ENCODE results near the gene REEP3.

REEP3 gene

DNA sequence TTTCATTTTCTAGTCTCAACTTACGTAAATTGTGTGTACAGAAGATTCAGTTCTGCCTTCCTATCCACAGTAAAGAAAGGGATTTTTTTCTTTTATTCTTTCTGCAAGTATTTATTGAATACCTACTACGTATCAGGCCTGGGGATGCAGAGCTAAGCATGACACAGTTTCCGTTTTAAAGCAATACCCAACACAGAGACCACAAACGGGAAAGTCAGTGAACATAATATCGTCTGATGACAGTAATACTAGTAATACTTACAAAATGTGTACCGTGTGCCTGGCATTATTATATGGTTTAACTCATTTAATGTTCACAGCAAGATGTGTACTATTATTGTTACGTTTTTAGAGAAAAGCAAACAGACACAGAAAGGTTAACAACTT lies 22.4 kb downstream of the REEP3 start:
- no peak for DNase-seq
- Histone ChIP-seq H3K4ac (ENCODE audit: low read depth, low read length) (no peak overlapping the region), H3K4me2 (ENCODE audit: low read length) (no peak overlapping the region), H2AK5ac (ENCODE audit: low read length) (no peak overlapping the region), H3K79me1 (ENCODE audit: low read length) (peaks cover 11% of the 10 kb centered on the region), H4K8ac (ENCODE audit: low read depth, low read length) (no peak overlapping the region), H3K18ac (ENCODE audit: low read length) (no peak overlapping the region), H3K4me1 (ENCODE audit: control insufficient read depth, low read depth, low read length) (no peaks in the 10 kb centered on the region), H3K36me3 (ENCODE audit: control insufficient read depth, insufficient read depth, low read length) (no peaks in the 10 kb centered on the region), H2BK15ac (replicated peaks; ENCODE audit: low read depth) (no peak overlapping the region), H3K9ac (ENCODE audit: low read length) (no peak overlapping the region), H2BK5ac (ENCODE audit: low read length) (no peak overlapping the region), H4K5ac (ENCODE audit: low read length) (no peak overlapping the region), H3K56ac (ENCODE audit: low read length) (no peak overlapping the region), H2BK120ac (ENCODE audit: low read depth, low read length) (no peak overlapping the region), H3K27me3 (ENCODE audit: insufficient read depth, low read length, poor library complexity) (no peaks in the 10 kb centered on the region), H3K4me3 (ENCODE audit: low read length) (no peak overlapping the region), H3K79me2 (ENCODE audit: control insufficient read depth, insufficient read depth, low read length) (peaks cover 7% of the 10 kb centered on the region), H3K27ac (ENCODE audit: low read depth, low read length) (no peak overlapping the region), H3K23ac (ENCODE audit: low read length) (no peak overlapping the region)
- WGBS (ENCODE audit: extremely low coverage, insufficient coverage, low lambda C conversion rate): no CpG with 5 or more reads among the region's 7 CpGs

GRCh38 chr10:63544418-63544817 lies 23.2 kb downstream of the REEP3 start:
- H3K79me1 ChIP-seq (ENCODE audit: low read length): peaks cover 11% of the 10 kb centered on the region
- H4K8ac ChIP-seq (ENCODE audit: low read depth, low read length): no peak overlapping the region
- no peaks in the 10 kb centered on the region for H3K36me3 ChIP-seq (ENCODE audit: control insufficient read depth, insufficient read depth, low read length)
- 100% methylated on average over 1 of the region's 1 CpG for WGBS (ENCODE audit: extremely low coverage, insufficient coverage, low lambda C conversion rate)
- H3K27ac ChIP-seq (ENCODE audit: low read depth, low read length): no peak overlapping the region
- no peak for DNase-seq
- H3K79me2 ChIP-seq (ENCODE audit: control insufficient read depth, insufficient read depth, low read length): peaks cover 5% of the 10 kb centered on the region
- H3K23ac ChIP-seq (ENCODE audit: low read length): no peak overlapping the region
- H3K4me3 ChIP-seq (ENCODE audit: low read length): no peak overlapping the region
- no peak overlapping the region for H3K9ac ChIP-seq (ENCODE audit: low read length)
- H3K4ac ChIP-seq (ENCODE audit: low read depth, low read length): no peak overlapping the region
- no peak overlapping the region for H4K5ac ChIP-seq (ENCODE audit: low read length)
- no peak overlapping the region for H2AK5ac ChIP-seq (ENCODE audit: low read length)
- H3K56ac ChIP-seq (ENCODE audit: low read length): no peak overlapping the region
- no peaks in the 10 kb centered on the region for H3K27me3 ChIP-seq (ENCODE audit: insufficient read depth, low read length, poor library complexity)
- no peak overlapping the region for H2BK15ac ChIP-seq (replicated peaks; ENCODE audit: low read depth)
- no peak overlapping the region for H2BK120ac ChIP-seq (ENCODE audit: low read depth, low read length)
- H2BK5ac ChIP-seq (ENCODE audit: low read length): no peak overlapping the region
- H3K4me2 ChIP-seq (ENCODE audit: low read length): no peak overlapping the region
- no peaks in the 10 kb centered on the region for H3K4me1 ChIP-seq (ENCODE audit: control insufficient read depth, low read depth, low read length)
- H3K18ac ChIP-seq (ENCODE audit: low read length): no peak overlapping the region

GRCh38 chr10:63547628-63548360 lies 26.6 kb downstream of the REEP3 start:
- H2BK120ac ChIP-seq (ENCODE audit: low read depth, low read length): no peak overlapping the region
- no peak overlapping the region for H4K5ac ChIP-seq (ENCODE audit: low read length)
- DNase-seq: no peak
- H3K79me2 ChIP-seq (ENCODE audit: control insufficient read depth, insufficient read depth, low read length): peaks cover 7% of the 10 kb centered on the region
- H2AK5ac ChIP-seq (ENCODE audit: low read length): no peak overlapping the region
- H2BK15ac ChIP-seq (replicated peaks; ENCODE audit: low read depth): no peak overlapping the region
- no peaks in the 10 kb centered on the region for H3K4me1 ChIP-seq (ENCODE audit: control insufficient read depth, low read depth, low read length)
- H3K18ac ChIP-seq (ENCODE audit: low read length): no peak overlapping the region
- H2BK5ac ChIP-seq (ENCODE audit: low read length): no peak overlapping the region
- no peak overlapping the region for H3K9ac ChIP-seq (ENCODE audit: low read length)
- no peak overlapping the region for H4K8ac ChIP-seq (ENCODE audit: low read depth, low read length)
- no peak overlapping the region for H3K4me3 ChIP-seq (ENCODE audit: low read length)
- no peak overlapping the region for H3K4me2 ChIP-seq (ENCODE audit: low read length)
- no peak overlapping the region for H3K27ac ChIP-seq (ENCODE audit: low read depth, low read length)
- H3K4ac ChIP-seq (ENCODE audit: low read depth, low read length): no peak overlapping the region
- no peak overlapping the region for H3K56ac ChIP-seq (ENCODE audit: low read length)
- H3K36me3 ChIP-seq (ENCODE audit: control insufficient read depth, insufficient read depth, low read length): no peaks in the 10 kb centered on the region
- peaks cover 15% of the 10 kb centered on the region for H3K79me1 ChIP-seq (ENCODE audit: low read length)
- WGBS (ENCODE audit: extremely low coverage, insufficient coverage, low lambda C conversion rate): no CpG with 5 or more reads among the region's 2 CpGs
- H3K27me3 ChIP-seq (ENCODE audit: insufficient read depth, low read length, poor library complexity): no peaks in the 10 kb centered on the region
- no peak overlapping the region for H3K23ac ChIP-seq (ENCODE audit: low read length)

- Histone ChIP-seq H3K56ac (ENCODE audit: low read length) (no peak overlapping the region), H3K36me3 (ENCODE audit: control insufficient read depth, insufficient read depth, low read length) (no peaks in the 10 kb centered on the region), H2BK5ac (ENCODE audit: low read length) (no peak overlapping the region), H4K8ac (ENCODE audit: low read depth, low read length) (no peak overlapping the region), H3K79me2 (ENCODE audit: control insufficient read depth, insufficient read depth, low read length) (peaks cover 11% of the 10 kb centered on the region), H2BK15ac (replicated peaks; ENCODE audit: low read depth) (no peak overlapping the region), H2AK5ac (ENCODE audit: low read length) (no peak overlapping the region), H2BK120ac (ENCODE audit: low read depth, low read length) (no peak overlapping the region), H4K5ac (ENCODE audit: low read length) (no peak overlapping the region), H3K4me3 (ENCODE audit: low read length) (no peak overlapping the region), H3K27ac (ENCODE audit: low read depth, low read length) (no peak overlapping the region), H3K4me2 (ENCODE audit: low read length) (no peak overlapping the region), H3K9ac (ENCODE audit: low read length) (no peak overlapping the region), H3K18ac (ENCODE audit: low read length) (no peak overlapping the region), H3K79me1 (ENCODE audit: low read length) (peaks cover 13% of the 10 kb centered on the region), H3K23ac (ENCODE audit: low read length) (no peak overlapping the region), H3K27me3 (ENCODE audit: insufficient read depth, low read length, poor library complexity) (no peaks in the 10 kb centered on the region), H3K4ac (ENCODE audit: low read depth, low read length) (no peak overlapping the region), H3K4me1 (ENCODE audit: control insufficient read depth, low read depth, low read length) (no peaks in the 10 kb centered on the region)
- no peak for DNase-seq
Measured at GRCh38 chr10:63548860-63549259, 27.7 kb downstream of the REEP3 start.

GRCh38 chr10:63549810-63550209 lies 28.6 kb downstream of the REEP3 start:
- no peak overlapping the region for H3K18ac ChIP-seq (ENCODE audit: low read length)
- no CpG with 5 or more reads among the region's 3 CpGs for WGBS (ENCODE audit: extremely low coverage, insufficient coverage, low lambda C conversion rate)
- no peak overlapping the region for H3K4me2 ChIP-seq (ENCODE audit: low read length)
- peaks cover 16% of the 10 kb centered on the region for H3K79me1 ChIP-seq (ENCODE audit: low read length)
- no peak overlapping the region for H2BK5ac ChIP-seq (ENCODE audit: low read length)
- H3K27ac ChIP-seq (ENCODE audit: low read depth, low read length): no peak overlapping the region
- no peak overlapping the region for H3K4ac ChIP-seq (ENCODE audit: low read depth, low read length)
- H2AK5ac ChIP-seq (ENCODE audit: low read length): no peak overlapping the region
- DNase-seq: no peak
- H3K79me2 ChIP-seq (ENCODE audit: control insufficient read depth, insufficient read depth, low read length): peaks cover 13% of the 10 kb centered on the region
- no peak overlapping the region for H2BK15ac ChIP-seq (replicated peaks; ENCODE audit: low read depth)
- no peak overlapping the region for H3K9ac ChIP-seq (ENCODE audit: low read length)
- no peaks in the 10 kb centered on the region for H3K4me1 ChIP-seq (ENCODE audit: control insufficient read depth, low read depth, low read length)
- no peaks in the 10 kb centered on the region for H3K36me3 ChIP-seq (ENCODE audit: control insufficient read depth, insufficient read depth, low read length)
- H3K23ac ChIP-seq (ENCODE audit: low read length): no peak overlapping the region
- H4K8ac ChIP-seq (ENCODE audit: low read depth, low read length): no peak overlapping the region
- H2BK120ac ChIP-seq (ENCODE audit: low read depth, low read length): no peak overlapping the region
- H3K4me3 ChIP-seq (ENCODE audit: low read length): no peak overlapping the region
- no peaks in the 10 kb centered on the region for H3K27me3 ChIP-seq (ENCODE audit: insufficient read depth, low read length, poor library complexity)
- H3K56ac ChIP-seq (ENCODE audit: low read length): no peak overlapping the region
- no peak overlapping the region for H4K5ac ChIP-seq (ENCODE audit: low read length)

DNA sequence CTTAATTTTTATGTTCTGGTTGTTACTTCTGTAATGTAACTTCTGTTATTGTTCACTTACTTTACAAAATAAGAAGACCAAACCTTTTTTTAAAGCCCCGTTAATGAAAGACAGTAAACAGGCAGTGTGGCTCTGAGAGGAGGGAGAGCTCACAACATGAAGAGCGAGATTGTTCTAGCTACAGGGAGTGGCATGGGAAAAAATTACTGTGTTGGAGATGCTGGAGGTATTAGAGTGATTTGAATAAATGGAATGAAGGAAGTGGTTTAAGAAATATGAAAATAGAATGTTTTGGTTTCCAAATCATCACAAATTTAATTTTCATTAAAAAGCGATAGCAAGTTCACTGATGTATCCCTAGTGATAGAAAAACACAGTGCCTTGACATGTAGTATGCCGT lies 31.8 kb downstream of the REEP3 start:
- H3K23ac ChIP-seq (ENCODE audit: low read length): no peak overlapping the region
- no CpG with 5 or more reads among the region's 4 CpGs for WGBS (ENCODE audit: extremely low coverage, insufficient coverage, low lambda C conversion rate)
- H3K9ac ChIP-seq (ENCODE audit: low read length): no peak overlapping the region
- H3K4me3 ChIP-seq (ENCODE audit: low read length): no peak overlapping the region
- no peak overlapping the region for H3K4me2 ChIP-seq (ENCODE audit: low read length)
- H4K8ac ChIP-seq (ENCODE audit: low read depth, low read length): no peak overlapping the region
- no peak for DNase-seq
- H4K5ac ChIP-seq (ENCODE audit: low read length): no peak overlapping the region
- no peak overlapping the region for H3K27ac ChIP-seq (ENCODE audit: low read depth, low read length)
- H2BK5ac ChIP-seq (ENCODE audit: low read length): no peak overlapping the region
- H2BK15ac ChIP-seq (replicated peaks; ENCODE audit: low read depth): no peak overlapping the region
- no peaks in the 10 kb centered on the region for H3K36me3 ChIP-seq (ENCODE audit: control insufficient read depth, insufficient read depth, low read length)
- no peaks in the 10 kb centered on the region for H3K27me3 ChIP-seq (ENCODE audit: insufficient read depth, low read length, poor library complexity)
- H2BK120ac ChIP-seq (ENCODE audit: low read depth, low read length): no peak overlapping the region
- no peak overlapping the region for H3K4ac ChIP-seq (ENCODE audit: low read depth, low read length)
- peaks cover 9% of the 10 kb centered on the region for H3K79me1 ChIP-seq (ENCODE audit: low read length)
- H3K79me2 ChIP-seq (ENCODE audit: control insufficient read depth, insufficient read depth, low read length): peaks cover 11% of the 10 kb centered on the region
- peaks cover 2% of the 10 kb centered on the region for H3K4me1 ChIP-seq (ENCODE audit: control insufficient read depth, low read depth, low read length)
- no peak overlapping the region for H2AK5ac ChIP-seq (ENCODE audit: low read length)
- H3K56ac ChIP-seq (ENCODE audit: low read length): no peak overlapping the region
- H3K18ac ChIP-seq (ENCODE audit: low read length): no peak overlapping the region
